Activated CD8-positive, alpha-beta memory T cell treated with anti-CD3 and anti-CD28 coated beads, Interleukin-2, amount 50 U/mL, for 4 hours (primary cell): Measurements from ENCODE around the gene RAB11FIP3.
"Not testable (repeated sequence)": the region's sequence is repeated elsewhere in the genome, so short reads cannot be mapped to it uniquely, and the experiment has no call there.

Source experiments
- DNase-seq: peaks from one replicate; pipeline ENCODE4 v3.0.0-alpha.2; 2020

The RAB11FIP3 gene

GRCh38 chr16:425082-425718 lies at the start of gene RAB11FIP3:
Gene RAB11FIP3, plus strand, starts transcription at chr16:425649. Its CDS starts 358 bp downstream, at chr16:426007.
- DNase-seq = peak; percentile 89

- no peak for DNase-seq
These were observed 49.3 kb upstream of the RAB11FIP3 start for GRCh38 chr16:375927-376816.

GRCh38 chr16:376817-377418 lies 48.5 kb upstream of the RAB11FIP3 start:
- no peak for DNase-seq

DNA sequence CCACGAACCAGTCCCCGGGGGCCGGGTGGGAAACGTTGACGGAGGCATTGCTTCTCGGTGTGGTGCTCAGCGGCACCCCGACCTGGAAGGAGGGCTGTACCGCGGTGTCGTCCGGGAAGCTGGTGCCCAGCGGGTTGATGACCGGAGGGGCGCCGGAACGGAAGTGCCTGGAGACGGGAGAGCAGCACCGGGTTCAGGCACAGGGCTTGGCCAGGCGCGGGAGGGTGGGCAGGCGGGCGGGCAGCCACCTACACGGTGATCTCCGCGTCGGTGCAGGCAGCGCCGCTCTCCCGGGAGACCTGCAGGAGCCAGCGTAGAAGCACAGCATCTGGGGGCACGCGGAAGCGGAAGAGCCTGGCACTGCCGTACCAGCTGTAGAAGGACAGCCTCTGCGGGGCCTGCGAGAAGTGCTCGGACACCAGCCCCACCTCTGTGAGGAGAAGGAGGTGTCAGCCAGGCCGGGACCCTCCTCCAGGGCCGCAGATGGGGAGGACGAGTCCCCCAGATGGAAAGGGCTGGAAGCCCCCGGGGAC lies 48.0 kb upstream of the RAB11FIP3 start:
- no peak for DNase-seq

DNA sequence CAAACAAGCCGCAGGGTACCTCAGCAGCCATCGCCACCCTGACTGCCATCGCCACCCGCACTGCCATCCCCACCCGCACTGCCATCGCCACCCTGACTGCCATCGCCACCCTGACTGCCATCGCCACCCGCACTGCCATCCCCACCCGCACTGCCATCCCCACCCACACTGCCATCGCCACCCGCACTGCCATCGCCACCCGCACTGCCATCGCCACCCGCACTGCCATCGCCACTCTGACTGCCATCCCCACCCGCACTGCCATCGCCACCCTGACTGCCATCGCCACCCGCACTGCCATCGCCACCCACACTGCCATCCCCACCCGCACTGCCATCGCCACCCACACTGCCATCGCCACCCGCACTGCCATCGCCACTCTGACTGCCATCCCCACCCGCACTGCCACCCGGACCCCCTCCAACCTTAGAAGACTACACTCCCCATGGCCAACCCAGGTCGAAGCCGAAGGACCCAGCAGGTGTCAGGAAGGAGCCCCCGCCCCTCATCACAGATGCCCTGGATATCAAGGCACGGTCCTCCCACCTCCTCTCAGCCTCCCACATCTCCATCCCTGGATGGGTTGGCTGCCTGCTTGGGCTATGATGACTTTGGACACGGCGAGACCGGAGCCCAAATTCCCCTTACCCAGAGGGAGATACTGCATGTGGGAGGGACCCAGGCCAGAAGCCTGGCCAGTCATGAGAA lies 47.2 kb upstream of the RAB11FIP3 start:
- DNase-seq = not testable (repeated sequence)

- DNase-seq = no peak
These were observed 46.6 kb upstream of the RAB11FIP3 start for GRCh38 chr16:378821-379182.

DNA sequence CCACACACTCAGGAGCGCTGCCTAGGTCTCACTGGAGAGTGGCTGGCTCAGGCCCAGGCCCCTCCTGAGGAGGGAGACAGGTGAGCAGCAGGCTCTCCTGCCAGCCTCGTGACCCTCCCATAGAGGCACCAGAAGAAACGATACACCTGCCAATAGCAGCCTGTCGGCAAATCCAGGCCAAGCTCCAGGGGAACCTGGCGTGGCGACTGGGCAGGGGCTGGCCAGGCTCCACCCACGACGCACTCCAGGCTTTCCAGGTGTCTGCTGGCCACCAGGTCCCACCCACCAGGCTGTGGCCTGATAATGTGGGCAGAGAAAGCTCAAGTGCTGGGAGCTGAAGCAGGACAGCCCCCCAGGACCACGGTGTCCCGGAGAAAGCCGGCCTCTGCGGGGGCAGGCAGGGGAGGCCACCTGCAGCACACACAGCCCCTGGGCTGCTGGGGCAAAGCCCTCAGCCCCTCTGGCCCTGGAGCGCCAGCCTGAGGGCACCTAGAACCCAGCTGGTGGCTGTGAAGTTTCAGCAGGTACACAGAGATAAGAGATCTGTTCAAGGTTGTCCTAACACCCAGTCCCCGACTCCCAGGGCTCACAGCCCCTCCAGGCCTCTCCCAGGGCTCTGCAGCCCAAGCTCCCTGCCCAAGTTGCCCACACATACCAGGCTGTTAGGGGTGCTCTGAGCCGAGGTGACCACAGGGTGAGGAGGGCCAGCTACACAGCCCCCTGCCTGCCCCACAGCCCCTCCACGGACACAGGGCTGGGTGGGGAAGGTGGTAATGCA lies 46.1 kb upstream of the RAB11FIP3 start:
- no peak for DNase-seq

DNA sequence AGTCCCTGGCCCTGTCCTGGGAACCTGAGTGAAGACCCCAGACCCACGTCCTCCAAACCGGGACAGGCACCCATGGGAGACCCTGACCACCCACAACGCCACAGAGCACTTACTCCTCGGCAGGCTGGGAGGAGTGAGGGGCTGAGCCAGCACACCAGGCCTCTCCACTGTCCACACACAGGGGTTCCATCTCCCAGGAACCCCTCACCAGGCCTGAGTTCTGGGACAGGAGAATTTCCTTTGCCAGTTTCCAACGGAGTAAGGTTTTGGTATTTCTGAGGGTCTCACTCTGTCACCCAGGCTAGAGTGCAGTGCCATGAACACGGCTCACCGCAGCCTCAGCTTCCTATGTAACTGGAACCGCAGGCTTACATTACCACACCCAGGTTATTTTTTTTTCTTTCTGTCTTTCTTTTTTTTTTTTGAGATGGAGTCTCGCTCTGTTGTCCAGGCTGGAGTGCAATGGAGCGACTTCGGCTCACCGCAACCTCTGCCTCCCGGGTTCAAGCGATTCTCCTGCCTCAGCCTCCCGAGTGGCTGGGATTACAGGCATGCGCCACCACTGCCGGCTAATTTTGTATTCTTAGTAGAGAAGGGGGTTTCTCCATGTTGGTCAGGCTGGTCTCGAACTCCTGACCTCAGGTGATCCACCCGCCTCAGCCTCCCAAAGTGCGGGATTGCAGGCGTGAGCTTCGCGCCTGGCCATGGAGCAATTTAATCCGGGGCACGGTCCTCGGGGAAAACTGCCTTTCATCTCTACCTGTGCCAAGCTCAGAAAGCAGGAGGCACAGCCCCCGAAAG lies 45.3 kb upstream of the RAB11FIP3 start:
- DNase-seq = no peak

DNA sequence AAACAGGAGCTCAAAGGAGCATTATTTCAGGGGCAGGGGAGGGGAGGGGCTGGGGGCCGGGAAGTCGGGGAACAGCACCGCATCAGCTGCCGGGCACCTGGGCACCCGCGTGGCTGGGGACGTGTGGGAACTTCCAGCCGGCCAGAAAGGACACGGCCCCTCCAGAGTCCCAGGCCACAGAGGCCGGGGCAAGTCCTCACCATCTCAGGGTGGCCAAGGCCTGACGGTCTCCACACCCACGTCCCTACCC lies 44.8 kb upstream of the RAB11FIP3 start:
- no peak for DNase-seq

GRCh38 chr16:381012-381788 lies 44.2 kb upstream of the RAB11FIP3 start:
- DNase-seq = peak; percentile 37

GRCh38 chr16:381789-382717 lies 43.4 kb upstream of the RAB11FIP3 start, which contains the start of gene PGAP6:
Gene PGAP6, minus strand, starts transcription at chr16:381978. Its CDS starts 157 bp downstream, at chr16:381821.
- peak; percentile 63 for DNase-seq

GRCh38 chr16:383326-384051 lies 42.0 kb upstream of the RAB11FIP3 start:
- peak; percentile 49 for DNase-seq

DNA sequence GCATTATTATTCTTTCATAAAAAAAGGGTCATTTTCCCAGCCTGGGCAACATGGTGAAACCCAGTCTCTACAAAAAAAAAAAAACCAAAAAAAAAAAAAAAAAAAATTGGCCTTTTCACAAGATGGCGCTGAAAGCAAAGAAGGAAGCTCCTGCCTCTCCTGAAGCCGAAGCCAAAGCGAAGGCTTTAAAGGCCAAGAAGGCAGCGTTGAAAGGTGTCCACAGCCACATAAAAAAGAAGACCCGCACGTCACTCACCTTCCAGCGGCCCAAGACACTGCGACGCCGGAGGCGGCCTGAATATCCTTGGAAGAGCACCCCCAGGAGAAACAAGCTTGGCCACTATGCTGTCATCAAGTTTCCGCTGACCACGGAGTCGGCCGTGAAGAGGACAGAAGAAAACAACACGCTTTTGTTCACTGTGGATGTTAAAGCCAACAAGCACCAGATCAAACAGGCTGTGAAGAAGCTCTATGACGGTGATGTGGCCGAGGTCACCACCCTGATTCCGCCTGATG lies 38.8 kb upstream of the RAB11FIP3 start:
- DNase-seq = no peak

- DNase-seq = not testable (repeated sequence)
These were observed 37.4 kb upstream of the RAB11FIP3 start for GRCh38 chr16:387761-388666.

- no peak for DNase-seq
These were observed 36.1 kb upstream of the RAB11FIP3 start for GRCh38 chr16:389352-389751.

DNA sequence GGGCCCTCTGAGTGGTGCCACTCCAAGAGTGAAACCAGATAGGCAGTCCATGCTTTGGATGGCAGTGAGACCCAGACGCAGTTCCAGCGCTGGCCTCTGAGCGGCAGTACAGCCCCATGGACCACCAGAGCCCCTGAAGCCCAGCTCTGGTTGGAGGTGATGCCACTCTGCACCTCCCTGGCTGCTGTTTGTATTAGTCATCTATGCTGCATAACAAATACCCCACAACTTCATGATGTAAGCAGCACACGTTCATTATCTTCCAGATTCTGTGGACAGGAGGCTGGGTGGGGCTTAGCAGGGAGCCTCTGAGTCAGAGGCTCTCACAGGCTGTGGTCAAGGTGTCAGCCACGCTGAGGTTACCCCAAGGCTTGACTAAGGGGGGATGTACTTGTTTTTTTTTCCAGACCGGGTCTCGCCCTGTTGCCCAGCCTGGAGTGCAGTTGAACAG lies 33.5 kb upstream of the RAB11FIP3 start:
- DNase-seq = peak; percentile 87

DNA sequence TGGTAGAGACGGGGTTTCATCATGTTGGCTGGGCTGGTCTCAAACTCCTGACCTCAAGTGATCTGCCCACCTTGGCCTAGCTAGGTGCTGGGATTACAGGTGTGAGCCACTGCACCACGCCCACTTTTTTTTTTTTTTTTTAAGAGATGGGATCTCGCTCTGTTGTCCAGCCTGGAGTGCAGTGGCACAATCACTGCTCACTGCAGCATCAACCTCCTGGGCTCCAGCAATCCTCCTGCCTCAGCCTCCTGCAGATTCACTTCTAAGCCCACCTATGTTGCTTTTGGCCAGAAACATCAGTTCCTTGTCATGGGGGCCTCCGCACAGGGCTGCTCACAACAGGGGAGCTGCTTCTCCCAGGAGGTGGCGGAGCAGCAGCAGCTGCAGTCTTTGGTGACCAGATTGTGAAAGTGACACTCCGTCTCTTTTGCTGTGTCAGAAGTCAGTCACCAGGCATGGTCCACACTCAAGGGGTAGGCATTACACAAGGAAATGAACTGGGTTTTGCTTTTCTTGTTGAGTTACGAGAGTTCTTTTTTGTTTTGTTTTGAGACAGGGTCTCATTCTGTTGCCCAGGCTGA lies 32.9 kb upstream of the RAB11FIP3 start:
- DNase-seq = no peak
